ENCODE data around the gene POGZ.

GRCh38 chr1:151501474-151501873 lies 42.2 kb upstream of the POGZ start:
- TF ChIP-seq EZH2 (IDR thresholded peaks at IDR 0.05; ENCODE audit: borderline replicate concordance, low read depth, low read length, poor library complexity, severe bottlenecking) (no peak), CTCF (conservative IDR thresholded peaks at IDR 0.05; ENCODE audit: low read depth, low read length) (peak; percentile 25; the same call in 1 of the 2 replicates)
